IPS-NIHi11 (cell line): ENCODE data around the gene B3GALNT2.
"Not testable (repeated sequence)": the region's sequence is repeated elsewhere in the genome, so short reads cannot be mapped to it uniquely, and the experiment has no call there.

ENCODE experiments used
- DNase-seq: peaks from one replicate; pipeline ENCODE4 v3.0.0; 2012; ENCODE audit warnings: mixed read lengths, low spot score

B3GALNT2 gene

DNA sequence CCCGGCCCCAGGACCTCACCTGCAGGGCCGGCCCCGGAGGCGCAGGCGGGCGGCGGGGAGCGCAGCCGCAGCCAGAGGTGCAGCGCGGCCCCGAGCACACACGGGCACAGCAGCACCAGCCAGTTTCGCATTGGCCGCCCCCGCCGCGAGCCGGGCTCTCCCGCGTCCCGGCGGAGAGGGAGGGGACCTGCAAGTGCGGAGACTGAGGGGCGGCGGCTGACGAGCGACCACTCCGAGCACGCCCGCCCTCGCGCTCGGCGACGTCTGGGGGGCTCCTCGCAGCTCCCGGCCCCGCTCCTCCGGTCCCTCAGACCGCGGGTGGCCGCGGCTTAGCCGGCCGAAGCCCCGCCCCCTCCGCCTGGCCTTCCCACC is at the start of gene B3GALNT2:
Gene B3GALNT2 (minus strand): TSS at position 331 of the 372 bp plus-strand sequence. CDS start 200 bp downstream, at position 131.
- no peak for DNase-seq

DNA sequence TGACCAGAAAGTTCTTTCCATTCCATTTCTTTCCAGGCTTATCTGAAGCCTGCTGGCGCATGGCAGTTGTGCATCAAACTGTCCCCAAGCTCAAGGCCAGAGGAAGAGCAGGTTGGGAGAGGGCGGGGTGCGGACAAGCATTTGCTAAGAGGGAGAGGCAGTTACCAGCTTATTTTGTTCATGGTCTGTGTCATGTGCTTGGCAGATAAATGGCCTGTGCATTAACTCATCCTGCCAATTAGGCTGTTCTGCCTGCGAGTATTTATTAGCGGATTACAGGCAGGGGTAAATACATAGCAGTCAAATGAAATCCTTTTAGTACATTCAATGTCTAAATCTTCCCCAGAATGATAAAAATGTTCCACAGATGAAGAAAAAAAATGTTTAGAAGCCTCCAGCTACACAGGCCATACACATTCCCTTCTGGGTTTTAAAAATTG is 48.9 kb upstream of the B3GALNT2 start:
- no peak for DNase-seq

GRCh38 chr1:235552146-235552716 is 48.0 kb upstream of the B3GALNT2 start:
- no peak for DNase-seq

DNA sequence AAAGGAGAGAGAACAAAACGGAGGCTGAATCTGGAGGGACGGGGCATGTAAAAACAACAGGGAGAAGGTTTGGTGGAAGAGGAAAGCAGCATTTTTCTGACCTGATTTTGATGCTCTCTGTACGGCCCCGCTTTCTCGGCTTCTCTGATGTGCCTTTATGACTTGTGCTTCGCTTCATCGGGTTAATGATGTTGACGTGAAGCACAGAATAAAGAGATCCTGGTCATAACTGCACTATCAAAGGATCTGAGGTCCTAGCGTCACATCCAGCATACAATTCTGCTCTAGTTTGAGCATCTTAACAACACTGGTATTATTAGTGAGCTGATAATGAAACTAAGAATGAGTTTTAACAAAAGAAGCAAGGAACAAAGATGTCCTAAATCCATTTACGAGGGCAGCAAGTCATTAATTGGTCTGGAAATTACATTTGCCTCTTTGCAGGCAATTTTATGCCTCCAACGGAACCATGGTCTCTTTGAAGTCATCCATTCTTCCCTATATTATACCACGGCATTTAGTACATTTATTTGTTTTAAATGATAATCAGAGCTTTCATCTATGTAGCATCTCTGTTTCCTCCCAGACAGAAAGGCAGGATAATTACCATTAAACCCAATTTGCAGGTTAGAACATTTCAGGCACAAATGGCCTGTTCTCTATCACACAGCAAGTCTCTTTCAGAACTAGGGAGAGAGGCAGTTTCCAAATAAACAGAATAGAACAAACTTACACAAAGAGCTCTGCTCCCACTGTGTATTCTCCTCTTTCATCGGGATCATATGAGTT is 45.3 kb upstream of the B3GALNT2 start:
- no peak for DNase-seq

DNA sequence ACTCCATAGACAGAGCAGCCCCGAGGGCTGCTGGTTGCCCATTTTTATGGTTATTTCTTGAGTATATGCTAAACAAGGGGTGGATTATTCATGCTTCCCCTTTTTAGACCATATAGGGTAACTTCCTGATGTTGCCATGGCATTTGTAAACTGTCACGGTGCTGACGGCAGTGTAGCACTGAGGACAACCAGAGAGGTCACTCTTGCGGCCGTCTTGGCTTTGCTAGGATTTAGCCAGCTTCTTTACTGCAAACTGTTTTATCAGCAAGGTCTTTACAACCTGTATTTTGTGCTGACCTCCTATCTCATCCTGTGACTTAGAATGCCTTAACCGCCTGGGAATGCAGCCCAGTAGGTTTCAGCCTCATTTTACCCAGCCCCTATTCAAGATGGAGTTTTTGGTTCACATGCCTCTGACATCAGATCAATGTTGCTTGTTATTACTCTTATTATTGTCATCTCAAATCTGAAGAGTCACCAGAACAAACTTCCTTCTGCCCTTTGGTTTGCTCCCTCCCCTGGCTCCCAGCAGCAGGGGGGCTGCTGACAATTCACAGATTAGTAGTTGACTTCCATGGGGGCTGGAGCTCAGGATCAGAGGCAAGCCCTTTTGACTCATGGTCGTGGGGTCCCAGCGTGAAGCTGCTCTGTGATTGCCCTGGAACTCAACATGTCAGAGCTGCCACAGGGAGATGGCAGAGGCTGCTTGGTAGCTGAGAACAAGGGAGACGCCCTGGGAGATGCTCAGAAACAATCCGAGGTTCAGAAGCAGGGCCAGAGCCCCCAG is 42.3 kb upstream of the B3GALNT2 start:
- peak; percentile 31 for DNase-seq

GRCh38 chr1:235545292-235545930 is 41.2 kb upstream of the B3GALNT2 start:
- DNase-seq = no peak

GRCh38 chr1:235542845-235543244 is 38.6 kb upstream of the B3GALNT2 start:
- DNase-seq = not testable (repeated sequence)

DNA sequence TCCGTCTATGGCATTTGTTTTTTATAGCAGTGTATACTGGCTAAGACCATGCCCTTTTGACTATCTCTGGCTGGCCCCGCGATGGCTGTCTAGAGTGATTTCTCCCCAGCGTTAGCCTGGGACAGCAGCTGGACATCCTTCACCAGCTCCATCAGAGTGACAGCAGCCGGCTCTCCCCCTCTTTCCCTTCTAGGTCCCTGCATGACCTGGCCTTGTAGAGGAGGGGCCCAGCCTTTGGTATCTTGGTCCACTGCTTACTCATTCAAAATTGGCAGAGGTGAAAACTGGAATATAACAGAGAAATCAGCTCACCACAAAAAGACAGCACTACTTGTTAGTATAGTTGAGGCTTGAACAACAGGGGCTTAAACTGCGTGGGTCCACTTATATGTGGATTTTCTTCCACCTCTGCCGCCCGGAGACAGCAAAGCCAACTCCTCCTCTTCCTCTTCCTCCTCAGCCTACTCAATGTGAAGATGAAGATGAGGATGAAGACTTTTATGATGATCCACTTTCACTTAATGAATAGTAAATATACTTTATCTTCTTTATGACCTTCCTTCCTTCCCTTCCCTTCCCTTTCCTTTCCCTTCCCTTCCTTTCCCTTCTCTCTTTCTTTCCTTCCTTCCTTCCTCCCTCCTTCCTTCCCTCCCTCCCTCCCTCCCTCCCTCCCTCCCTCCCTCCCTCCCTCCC is 29.4 kb upstream of the B3GALNT2 start:
- DNase-seq = no peak

DNA sequence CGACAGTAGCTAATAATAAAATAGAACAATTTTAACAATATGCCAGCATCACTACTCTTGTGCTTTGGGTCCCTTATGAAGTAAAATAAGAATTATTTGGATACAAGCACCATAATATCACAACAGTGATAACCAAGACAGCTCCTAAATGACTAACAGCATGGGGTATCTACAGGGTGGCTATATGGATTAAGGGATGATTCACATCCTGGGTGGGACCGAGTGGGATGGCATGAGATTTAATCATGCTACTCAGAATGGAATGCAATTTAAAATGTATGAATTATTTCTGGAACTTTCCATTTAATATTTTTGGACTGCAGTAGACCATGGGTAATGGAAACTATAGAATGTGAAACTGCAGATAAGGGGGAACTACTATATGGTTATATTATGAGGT is 28.1 kb upstream of the B3GALNT2 start:
- DNase-seq = no peak

DNA sequence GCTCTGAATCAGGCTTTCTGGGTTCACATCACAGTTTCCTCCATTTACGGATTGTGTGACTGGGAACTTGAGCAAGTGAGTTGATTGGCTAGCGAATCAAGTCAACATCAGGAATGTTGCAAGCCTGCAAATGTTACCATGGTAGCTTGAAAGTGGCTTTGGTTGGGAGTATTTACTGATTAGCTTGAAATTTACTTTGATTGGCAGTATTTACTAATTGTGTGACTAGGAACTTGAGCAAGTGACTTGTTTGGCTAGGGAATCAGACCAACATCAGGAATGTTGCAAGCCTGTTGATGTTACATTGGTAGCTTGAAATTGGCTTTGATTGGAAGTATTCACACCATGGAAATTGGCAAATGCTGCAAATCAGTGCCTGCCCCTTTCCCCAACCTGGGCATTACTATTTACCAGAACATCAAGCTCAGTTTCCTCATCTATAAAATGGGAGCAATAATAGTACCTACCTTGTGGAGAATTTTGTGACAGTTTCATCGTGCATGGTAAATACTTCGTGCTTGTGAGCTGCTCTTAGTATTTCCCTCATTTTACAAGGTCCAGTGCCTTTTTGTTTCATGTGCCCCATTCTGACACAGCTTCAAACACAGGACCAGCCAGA is 23.1 kb upstream of the B3GALNT2 start:
- no peak for DNase-seq

DNA sequence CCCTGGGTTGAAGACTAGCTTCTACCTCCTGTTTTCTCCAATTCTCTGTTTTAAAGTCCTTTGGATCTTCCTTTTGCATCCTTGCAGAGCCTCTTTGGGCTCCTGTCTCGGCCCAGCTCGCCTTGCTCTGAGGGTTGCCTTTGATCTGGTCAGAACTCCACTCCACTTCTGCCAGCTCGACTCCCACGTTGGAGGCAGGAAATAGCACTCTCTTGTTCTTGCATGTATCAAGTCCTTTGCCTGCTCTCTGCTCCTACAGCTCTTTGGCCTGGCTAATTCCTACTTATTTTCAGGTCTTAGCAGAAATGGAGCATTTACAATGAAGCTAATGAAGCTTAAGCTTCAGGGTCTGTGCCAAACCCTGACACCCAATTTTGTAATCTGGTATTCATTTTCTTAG is 21.1 kb upstream of the B3GALNT2 start:
- no peak for DNase-seq

DNA sequence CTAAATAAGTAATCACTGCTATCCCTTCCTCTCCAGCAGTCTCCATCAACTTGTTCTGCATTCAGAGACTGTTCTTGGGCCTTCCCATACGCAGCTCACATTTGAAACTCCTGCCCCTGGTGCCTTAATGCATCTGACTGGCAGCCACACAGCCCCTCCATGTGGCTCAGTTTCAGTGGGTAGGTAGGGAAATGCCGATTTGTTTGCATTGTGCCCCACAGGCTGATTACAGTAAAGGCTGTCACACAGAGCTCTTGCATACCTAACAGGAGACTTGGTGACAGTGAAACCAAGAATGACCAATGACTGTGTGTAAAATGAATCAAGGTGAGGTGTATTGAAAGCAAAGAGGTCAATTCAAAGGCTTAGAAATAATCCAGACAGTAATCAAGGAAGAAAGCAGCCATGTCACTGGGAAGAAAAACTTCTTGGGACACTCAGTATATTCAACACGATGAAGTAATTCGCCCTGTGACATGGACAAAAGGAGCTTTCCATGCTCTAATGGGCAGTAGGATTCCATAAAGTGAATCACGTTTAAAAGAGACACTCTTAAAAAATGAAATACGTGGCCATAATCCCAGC is 12.7 kb upstream of the B3GALNT2 start:
- no peak for DNase-seq

GRCh38 chr1:235515844-235516512 is 11.7 kb upstream of the B3GALNT2 start:
- no peak for DNase-seq

GRCh38 chr1:235513495-235514366 is 9.5 kb upstream of the B3GALNT2 start:
- DNase-seq = peak; percentile 39

- DNase-seq = no peak
Measured at GRCh38 chr1:235511470-235512240, 7.4 kb upstream of the B3GALNT2 start.

DNA sequence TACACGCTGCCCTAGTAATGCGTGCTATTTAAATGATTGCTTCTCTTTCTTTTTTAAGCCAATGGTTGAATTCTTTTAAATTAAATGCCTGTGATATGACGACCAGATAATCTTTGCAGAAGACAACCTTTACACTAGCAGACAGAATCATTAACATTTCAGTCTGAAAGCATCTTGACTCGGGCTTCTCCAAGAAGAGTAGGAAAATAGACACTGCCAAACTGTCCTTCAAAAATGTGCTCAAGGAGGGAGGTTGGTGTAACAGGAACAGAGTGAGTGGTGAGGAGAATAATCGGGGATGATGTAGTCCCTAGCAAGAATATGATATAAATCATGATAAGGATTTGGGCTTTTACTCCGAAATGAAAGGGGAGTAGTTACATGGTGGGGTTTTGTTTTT is 6.6 kb upstream of the B3GALNT2 start:
- DNase-seq = no peak

DNA sequence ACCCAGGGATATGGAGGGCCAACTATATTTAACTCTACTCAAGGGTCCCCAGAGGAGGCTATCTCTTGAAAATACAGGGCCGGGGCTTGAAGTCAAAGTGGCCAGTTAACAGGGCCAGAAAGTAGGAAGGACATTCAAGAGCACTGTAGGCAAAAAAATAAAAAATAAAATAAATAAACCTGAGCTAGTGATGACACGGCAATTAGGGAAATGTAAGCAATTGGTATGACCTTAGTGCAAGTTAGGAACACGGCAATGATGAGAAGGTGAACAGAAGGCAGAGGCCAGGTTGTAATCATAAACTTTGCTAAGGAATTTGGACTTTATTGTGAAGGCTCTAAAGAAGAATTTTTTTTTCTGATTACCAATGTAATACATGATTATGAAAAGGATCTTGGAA is 3.4 kb upstream of the B3GALNT2 start:
- no peak for DNase-seq

GRCh38 chr1:235504494-235505222 is 406 bp upstream of the B3GALNT2 start:
- DNase-seq = peak; percentile 95
